ENCODE results near the gene MTHFD2L.

MTHFD2L gene

DNA sequence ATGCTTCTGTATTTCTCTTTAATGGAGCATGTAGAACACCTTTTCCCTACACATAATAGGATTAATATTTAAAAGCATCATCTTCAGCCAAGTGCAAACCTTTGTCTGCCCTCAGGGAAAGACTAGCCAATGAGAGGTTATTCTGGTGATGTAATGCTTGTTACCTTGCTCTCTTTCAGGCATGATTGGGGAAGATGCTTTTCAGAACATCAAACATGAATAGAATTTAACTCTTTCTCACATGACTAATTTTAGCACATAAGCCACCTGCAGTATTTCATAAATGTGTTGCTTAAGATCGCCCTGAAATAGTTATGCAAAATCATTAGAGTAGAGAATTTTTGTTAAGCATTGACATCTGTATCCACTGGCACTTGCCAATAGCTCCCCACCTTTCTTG is 139.6 kb downstream of the MTHFD2L start:
- Mint-ChIP-seq H3K4me3 (no peak overlapping the region), H3K27me3 (ENCODE audit: low read depth) (no peaks in the 10 kb centered on the region), H3K27ac (peak overlapping the region in 1 of 3 experiments; percentile 70), H3K4me1 (peaks cover 13% of the 10 kb centered on the region), H3K36me3 (ENCODE audit: low read depth) (no peaks in the 10 kb centered on the region), H3K9me3 (no peaks in the 10 kb centered on the region)
- TF ChIP-seq, protein P1, sequence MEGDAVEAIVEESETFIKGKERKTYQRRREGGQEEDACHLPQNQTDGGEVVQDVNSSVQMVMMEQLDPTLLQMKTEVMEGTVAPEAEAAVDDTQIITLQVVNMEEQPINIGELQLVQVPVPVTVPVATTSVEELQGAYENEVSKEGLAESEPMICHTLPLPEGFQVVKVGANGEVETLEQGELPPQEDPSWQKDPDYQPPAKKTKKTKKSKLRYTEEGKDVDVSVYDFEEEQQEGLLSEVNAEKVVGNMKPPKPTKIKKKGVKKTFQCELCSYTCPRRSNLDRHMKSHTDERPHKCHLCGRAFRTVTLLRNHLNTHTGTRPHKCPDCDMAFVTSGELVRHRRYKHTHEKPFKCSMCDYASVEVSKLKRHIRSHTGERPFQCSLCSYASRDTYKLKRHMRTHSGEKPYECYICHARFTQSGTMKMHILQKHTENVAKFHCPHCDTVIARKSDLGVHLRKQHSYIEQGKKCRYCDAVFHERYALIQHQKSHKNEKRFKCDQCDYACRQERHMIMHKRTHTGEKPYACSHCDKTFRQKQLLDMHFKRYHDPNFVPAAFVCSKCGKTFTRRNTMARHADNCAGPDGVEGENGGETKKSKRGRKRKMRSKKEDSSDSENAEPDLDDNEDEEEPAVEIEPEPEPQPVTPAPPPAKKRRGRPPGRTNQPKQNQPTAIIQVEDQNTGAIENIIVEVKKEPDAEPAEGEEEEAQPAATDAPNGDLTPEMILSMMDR (IDR thresholded peaks at IDR 0.05; ENCODE audit: unreplicated experiment in 3 of 3): no peak

DNA sequence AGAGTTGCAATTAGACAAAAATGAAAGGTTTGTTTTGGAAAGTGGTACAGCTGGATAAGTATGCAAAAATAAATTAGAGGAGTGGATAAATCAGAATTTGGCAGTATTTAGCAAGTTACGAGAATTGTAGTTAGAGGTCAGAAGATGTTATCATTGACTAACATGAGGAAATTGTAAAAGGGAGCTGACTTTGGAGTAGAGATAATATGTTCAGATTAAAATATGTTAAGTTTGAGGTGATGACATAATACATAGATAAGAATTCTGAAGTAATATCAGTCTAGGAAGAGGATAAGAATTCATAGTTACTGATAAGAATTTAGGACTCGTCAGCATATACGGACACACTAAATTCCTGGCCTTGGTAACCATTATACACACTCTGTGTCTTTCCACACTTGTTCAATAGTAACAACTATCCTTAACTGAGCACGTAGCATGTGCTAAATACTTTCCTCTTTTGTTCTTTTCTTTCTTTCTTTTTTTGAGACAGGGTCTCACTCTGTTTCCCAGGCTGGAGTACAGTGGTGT is 146.2 kb downstream of the MTHFD2L start:
- Mint-ChIP-seq H3K9me3 (no peaks in the 10 kb centered on the region), H3K4me1 (no peaks in the 10 kb centered on the region), H3K36me3 (ENCODE audit: low read depth) (no peaks in the 10 kb centered on the region), H3K27me3 (ENCODE audit: low read depth) (no peaks in the 10 kb centered on the region), H3K27ac (no peak overlapping the region), H3K4me3 (no peak overlapping the region)
- TF ChIP-seq, protein P1 (IDR thresholded peaks at IDR 0.05; ENCODE audit: unreplicated experiment in 3 of 3): no peak

DNA sequence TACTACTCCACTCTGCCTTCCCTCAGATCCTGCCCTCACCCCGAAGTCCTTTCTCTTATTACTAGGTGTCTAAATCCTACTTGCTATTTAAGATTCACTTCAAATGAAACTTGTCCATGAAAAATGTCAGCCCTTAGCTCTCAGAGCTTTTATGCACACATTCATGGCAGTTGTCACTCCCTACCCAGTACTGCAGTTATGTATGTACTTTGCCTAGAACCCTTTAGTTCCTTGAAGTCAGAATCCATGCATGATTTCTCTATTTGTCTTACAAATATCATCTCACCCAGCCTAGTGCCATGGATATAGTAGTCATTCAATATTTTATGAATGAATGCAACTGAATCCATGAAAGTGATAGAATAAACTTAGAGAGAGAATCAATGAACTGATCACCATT is 147.1 kb downstream of the MTHFD2L start:
- no peaks in the 10 kb centered on the region for H3K36me3 Mint-ChIP-seq (ENCODE audit: low read depth)
- H3K27me3 Mint-ChIP-seq (ENCODE audit: low read depth): no peaks in the 10 kb centered on the region
- TF ChIP-seq, protein P1 (IDR thresholded peaks at IDR 0.05; ENCODE audit: unreplicated experiment in 3 of 3): no peak

GRCh38 chr4:74307170-74307569 is 149.3 kb downstream of the MTHFD2L start:
- no peaks in the 10 kb centered on the region for H3K9me3 Mint-ChIP-seq

More for the DNA sequence above, 147.1 kb downstream of the MTHFD2L start:
- Mint-ChIP-seq H3K4me3 (no peak overlapping the region), H3K9me3 (no peaks in the 10 kb centered on the region), H3K27ac (no peak overlapping the region), H3K4me1 (no peaks in the 10 kb centered on the region)

GRCh38 chr4:74308215-74308614 is 150.3 kb downstream of the MTHFD2L start, which contains the start of gene EPGN:
Gene EPGN (plus strand): TSS chr4:74308470. CDS start chr4:74308534, 64 bp downstream.
- H3K9me3 Mint-ChIP-seq: no peaks in the 10 kb centered on the region

More at GRCh38 chr4:74307170-74307569, 149.3 kb downstream of the MTHFD2L start:
- no peak overlapping the region for H3K4me3 Mint-ChIP-seq
- TF ChIP-seq, protein P1 (IDR thresholded peaks at IDR 0.05; ENCODE audit: unreplicated experiment in 3 of 3): no peak
- no peaks in the 10 kb centered on the region for H3K4me1 Mint-ChIP-seq
- no peaks in the 10 kb centered on the region for H3K27me3 Mint-ChIP-seq (ENCODE audit: low read depth)
- no peak overlapping the region for H3K27ac Mint-ChIP-seq
- H3K36me3 Mint-ChIP-seq (ENCODE audit: low read depth): no peaks in the 10 kb centered on the region

More at GRCh38 chr4:74308215-74308614, 150.3 kb downstream of the MTHFD2L start, which contains the start of gene EPGN:
- TF ChIP-seq, protein P1 (IDR thresholded peaks at IDR 0.05; ENCODE audit: unreplicated experiment in 3 of 3): no peak
- H3K4me3 Mint-ChIP-seq: no peak within 1 kb of the TSS
- H3K4me1 Mint-ChIP-seq: no peaks in the 10 kb centered on the region
- no peaks in the 10 kb centered on the region for H3K27me3 Mint-ChIP-seq (ENCODE audit: low read depth)
- H3K36me3 Mint-ChIP-seq (ENCODE audit: low read depth): no peaks in the 10 kb centered on the region
- no peak within 1 kb of the TSS for H3K27ac Mint-ChIP-seq
